GM21423 (cell line): Measurements from ENCODE around the gene IL4R.
"Not testable (repeated sequence)": the region's sequence is repeated elsewhere in the genome, so short reads cannot be mapped to it uniquely, and the experiment has no call there.

ENCODE experiments used
- ATAC-seq: cut with Tn5 transposase; IDR thresholded peaks from one replicate; pipeline ENCODE4 v1.9.1; 2021; ENCODE audit warnings: mild to moderate bottlenecking, moderate library complexity; ENCODE audit not compliant: unreplicated experiment

The IL4R gene

DNA sequence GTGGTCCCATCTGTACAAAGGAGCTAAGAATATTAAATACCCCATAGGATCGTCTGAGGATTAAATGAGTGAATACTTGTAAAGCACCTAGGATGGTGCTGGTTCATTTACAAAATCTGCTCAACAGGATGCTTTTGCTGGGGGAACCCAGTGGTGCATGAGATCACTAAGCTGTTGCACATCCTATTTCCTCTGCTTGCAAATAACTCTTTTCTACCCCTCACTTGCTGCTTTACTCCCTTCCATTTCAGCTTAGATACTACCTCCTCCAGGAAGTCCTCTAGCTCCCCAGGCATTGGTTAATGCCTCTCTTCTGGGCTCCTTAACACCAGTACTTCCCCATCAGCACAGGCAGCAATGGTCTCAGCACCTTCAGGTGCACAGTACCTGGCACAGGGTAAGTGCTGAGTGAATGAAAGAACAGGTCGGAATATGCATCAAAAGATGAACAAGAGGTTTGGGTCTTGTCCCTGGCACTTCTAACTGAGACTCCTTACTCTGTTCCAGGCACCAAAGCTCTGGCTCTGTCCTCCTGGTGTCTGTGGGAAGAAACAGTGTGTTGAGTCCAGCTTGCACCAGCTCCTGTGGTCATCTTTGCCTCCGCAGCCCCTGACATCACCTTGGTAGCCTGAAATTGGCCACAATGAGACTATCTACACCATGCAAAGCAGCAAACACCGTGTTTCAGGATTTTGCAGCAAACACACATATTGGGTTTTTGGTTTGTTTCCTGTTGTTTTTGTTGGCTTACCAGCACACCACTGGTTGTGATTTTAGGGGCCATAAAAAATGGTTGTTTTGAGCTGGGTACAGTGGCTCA, 64.1 kb downstream of the IL4R start:
- ATAC-seq: no peak

DNA sequence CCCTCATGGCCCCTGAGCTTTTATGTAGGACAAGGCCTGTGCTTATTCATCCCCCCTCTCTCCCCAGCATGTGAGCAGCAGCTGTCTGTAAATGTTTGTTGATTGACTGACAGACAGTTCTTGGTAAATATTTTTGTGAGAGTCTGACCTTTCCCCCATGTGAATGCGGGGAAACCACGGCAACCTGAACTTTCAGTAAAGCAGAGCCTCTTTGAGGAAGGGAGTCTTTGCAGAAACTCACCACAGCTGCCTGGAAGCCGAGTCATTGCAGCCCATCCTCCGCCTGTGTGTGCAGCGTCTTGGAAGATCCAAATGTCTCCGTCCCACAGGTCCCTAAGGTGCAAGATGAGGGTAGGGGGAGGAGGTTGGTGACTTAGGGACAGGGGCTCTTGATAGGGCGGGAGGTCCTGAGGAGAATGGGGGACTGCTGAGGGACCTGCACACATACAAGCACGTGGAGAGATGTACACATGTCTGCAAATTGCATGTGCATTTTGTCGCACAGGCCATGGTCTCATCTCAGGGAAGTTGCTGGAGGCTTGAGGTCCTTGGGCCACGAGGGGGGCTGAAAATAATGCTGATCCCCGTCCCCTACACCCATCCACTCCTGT, 65.2 kb downstream of the IL4R start:
- no peak for ATAC-seq

DNA sequence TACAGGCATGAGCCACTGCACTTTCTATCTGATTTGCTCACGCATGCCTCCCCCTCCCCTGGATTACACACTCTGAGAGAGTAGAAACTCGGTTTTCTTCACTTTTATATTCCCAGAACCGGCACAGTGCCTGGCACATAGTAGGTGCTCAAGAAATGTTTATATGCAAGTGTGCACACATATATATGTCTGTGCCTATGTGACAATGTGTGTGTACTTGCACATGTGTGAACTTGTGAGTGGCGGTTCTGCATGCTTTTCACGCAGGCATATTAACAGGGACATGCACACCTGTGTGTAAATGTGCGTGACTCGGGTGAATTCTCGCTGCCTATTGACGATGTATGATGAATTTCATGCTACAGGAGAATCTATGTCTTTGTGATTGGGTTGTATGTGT, 66.1 kb downstream of the IL4R start:
- ATAC-seq: no peak

DNA sequence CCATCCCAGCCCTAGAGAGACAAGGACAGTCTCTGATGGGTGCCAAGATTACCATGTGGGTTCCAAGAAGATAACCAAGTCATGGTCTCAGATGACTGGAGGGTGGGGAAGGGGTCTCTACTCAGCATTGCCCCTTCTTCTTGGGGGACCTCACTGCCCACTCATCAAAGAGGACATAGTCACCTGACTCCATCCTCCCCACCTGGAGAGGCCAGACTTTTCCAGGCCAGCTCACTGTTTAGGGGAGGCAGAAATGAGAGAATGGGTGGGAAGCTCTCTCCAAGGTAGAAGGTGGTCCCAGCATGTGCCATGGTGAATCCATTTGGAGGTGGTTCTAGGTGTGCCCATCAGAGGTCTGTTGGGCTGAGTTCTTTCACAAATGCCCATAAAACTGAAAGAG, 67.5 kb downstream of the IL4R start:
- no peak for ATAC-seq

DNA sequence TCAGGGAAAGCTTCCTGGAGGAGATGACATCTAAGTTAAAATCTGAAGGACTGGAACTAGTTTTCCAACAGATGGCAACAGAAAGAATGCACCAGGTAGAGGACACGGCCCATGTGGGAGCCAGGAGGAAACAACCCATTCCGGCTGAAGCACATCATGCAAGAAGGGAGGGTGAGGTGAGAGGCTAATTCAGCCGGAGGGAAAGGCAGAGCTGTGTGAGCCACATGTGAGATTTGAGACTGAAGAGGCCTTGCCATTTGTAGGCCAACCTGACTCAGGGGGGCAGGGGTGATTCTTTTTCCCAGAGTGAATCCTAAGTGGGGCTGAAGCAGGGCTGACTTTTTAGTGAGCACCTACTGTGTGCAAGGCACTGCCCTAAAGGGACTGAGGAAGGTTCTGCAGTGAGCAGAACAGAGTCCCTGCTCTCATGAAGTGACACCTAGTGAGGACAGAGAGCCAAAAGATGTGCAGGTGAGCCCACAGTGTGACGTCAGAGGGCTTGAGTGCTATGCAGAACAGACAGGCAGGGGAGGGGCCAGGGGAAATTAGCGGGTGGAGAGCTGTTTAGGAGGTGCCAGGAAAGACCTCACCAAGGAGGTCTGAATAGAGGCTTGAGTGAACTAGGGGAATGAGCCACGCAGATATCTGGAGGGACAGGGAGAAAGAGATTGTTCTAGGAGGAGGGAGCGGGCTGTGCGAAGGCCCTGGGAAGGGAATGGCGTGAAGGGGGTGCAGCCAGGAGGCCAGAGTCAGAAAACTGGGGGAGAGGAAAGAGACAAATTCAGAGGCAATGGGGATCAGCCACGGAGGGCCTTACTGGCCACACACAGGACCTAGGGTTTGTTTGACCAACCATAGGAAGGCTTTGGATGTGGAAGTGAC, 68.4 kb downstream of the IL4R start:
- no peak for ATAC-seq

DNA sequence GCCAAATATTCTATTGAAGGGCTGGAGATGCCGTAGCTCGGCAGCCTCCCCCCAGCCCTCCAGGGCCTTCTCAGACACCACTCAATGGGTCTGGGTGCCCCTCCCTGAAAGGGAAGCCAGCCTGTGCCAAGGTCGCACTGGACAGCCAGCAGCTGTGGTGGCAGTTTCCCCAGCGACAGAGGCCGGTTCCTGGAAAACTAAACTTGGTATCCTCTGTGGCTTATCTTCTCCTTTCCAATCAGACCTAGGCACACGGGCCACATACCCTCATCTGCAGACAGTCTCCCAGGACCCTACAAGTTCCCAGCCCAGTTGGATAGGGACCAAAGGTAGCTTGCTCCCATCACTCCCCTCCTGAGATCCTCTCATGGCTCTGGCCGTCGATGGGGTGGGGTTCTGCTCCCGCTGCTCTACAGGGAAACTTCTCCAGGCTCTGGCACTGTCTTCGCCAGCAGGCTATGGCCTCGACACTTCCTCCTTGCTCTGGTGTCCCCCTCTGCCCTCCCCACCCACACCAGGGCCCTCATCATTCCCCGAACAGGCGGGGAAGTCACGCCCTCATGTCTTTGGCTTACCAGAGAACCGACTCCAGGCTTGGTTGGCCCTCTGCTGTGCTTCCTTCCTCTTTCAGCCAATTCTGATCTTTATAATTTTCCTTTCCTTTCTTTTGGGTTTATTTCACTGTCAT, 69.9 kb downstream of the IL4R start:
- no peak for ATAC-seq

DNA sequence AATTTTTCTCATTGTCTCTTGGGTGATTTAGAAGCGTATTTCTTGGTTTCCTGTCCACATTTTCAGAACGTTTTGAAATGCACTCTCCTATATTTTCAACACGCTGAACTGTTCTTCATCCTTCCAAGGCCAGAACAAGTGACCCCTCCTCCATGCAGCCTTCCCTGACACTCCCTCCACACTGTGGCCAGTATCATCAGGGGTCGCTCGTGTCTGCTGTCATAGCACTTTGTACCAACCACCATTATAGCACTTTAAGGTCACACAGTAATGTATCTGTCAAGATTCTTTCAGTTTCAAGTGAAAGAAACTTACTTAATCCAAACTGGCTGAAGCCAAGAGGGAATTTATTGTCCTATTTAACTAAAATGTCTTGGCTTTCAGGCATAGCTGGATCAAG, 70.7 kb downstream of the IL4R start:
- ATAC-seq: no peak

DNA sequence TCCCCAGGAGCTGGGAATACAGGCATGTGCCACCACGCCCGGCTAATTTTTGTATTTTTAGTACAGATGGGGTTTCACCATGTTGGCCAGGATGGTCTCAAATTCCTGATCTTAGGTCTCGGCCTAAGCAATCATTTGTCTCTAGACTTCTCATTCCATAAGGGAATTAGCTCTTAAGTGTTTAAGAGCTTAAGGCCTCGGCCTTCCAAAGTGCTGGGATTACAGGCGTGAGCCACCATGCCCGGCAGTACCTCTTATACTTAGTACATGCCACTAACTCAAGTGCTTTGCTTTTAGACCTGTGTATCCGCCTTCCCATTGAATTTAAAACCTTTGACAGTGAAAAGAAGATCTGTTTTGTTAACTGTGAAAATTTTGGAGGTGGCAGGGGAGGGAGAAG, 71.6 kb downstream of the IL4R start:
- no peak for ATAC-seq

DNA sequence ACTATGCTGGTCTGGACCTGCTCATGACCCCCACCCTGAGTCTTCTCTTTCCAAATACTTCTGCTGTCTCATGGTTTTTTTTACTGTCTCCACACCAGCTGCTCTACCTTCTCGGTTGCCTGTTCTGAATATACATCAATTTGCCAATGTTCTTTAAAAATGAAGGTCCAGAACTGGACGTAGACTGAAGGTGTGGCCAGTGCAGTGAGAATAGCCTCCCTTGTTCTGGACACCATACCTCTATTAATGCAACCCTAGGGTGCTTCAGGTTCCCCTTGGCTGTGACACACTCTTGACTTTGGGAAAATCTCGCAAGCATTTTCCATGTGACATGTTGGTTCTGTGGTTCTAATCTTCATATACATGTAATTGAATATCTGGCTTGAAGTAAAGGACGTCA, 72.9 kb downstream of the IL4R start:
- ATAC-seq: no peak

DNA sequence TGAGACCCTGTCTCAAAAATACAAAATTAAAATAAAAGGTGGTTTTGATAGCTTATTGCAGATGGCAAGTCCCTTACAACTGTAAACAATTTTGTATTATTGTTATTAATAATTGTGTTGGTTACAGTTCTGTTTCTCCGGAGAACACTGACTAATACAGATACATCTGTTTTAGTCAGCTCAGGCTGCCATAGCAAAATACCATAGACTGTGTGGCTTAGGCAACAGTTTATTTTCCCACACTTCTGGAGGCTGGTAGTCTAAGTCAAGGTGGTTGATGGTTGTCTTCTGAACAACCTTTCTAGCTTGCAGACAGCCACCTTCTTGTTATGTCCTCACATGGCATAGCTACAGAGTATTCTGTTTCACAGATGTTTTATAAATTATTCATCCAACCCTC, 74.0 kb downstream of the IL4R start:
- peak; percentile 58 for ATAC-seq

DNA sequence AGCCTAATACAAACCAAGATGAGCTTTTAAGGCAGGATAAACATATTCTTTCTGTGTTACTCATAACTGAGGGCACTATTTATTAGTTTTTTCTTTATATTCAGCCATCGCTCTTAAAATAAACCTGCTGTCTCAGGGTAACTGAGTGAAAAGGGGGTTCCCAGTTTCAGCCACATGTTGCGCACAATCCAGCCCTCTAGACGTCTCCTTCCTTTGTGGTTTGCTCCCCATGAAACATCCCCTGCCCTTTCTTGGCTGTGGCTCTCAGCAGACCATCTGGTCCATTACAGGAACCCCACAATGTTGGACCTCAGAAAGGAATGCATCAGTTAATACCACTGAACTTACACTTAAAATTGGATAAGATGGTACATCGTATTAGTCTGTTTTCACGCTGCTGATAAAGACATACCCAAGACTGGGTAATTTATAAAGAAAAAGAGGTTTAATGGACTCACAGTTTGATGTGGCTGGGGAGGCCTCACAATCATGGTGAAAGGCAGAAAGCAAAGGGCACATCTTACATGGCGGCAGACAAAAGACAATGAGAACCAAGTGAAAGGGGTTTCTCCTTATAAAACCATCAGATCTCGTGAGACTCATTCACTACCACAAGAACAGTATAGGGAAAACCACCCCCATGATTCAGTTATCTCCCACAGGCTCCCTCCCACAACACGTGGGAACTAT, 75.6 kb downstream of the IL4R start:
- peak; percentile 44 for ATAC-seq

DNA sequence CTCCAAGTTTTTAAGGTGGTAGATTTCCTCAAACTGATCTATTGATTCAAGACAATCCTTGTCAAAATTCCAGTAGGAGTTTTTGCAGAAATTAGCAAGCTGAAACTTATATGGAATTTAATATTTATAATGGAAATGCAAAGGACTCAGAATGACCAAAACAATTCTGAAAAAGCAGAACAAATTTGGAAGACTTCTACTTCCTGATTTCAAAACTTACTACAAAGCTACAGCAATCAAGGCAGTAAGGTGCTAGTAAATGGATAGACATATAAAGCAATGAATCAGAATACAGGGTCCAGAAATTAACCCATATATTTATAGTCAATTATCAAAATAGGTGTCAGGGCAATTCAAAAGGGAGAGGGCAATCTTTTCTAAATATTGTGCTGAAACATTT, 76.4 kb downstream of the IL4R start:
- no peak for ATAC-seq

DNA sequence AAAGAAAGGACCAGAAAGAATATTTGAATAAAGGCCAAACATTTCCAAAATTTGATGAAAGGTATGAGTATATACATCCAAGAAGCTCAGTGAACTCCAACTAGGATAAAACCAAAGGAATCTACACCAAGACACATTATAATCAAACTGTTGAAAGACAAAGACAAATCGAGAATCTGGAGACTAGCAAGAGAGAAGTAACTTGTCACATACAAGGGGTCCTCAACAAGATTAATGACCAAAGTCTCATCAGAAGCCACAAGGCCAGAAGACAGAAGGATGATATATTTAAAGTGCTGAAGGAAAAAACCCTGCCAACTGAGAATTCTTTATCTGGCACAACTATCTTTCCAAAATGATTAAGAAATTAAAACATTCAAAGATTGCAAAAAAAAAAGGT, 78.9 kb downstream of the IL4R start:
- no peak for ATAC-seq

DNA sequence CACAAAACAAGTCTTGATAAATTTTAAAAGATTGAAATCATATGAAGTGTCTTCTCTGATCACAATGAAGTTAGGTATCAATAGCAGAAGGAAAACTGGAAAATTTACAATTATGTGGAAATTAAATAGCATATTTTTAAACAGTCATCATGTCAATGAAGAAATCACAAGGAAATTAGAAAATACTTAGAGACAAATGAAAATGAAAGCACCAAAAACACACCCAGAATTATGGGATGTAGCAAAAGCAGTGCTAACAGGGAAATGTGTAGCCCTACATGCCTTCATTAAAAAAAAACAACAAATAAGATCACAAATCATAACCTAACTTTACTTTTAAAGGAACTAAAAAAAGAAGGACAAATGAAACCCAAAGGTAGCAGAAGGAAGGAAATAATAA, 80.7 kb downstream of the IL4R start:
- no peak for ATAC-seq

DNA sequence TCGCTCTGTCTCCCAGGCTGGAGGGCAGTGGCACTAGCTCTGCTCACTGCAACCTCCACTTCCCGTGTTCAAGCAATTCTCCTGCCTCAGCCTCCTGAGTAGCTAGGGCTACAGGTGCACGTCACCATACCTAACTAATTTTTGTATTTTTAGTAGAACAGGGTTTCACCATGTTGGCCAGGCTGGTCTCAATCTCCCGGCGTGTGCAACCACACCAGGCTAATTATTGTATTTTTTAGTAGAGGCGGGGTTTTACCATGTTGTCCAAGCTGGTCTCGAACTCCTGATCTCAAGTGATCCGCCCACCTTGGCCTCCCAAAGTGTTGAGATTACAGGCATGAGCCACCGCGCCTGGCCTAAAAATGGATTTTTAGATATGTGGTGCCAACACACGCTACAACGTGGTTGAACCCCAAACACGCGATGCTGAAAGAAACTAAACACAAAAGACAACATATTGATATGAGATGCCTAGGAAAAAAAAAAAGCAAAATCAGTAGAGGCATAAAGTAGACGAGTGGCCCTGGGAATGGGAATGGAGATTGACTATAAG, 84.6 kb downstream of the IL4R start:
- not testable (repeated sequence) for ATAC-seq

DNA sequence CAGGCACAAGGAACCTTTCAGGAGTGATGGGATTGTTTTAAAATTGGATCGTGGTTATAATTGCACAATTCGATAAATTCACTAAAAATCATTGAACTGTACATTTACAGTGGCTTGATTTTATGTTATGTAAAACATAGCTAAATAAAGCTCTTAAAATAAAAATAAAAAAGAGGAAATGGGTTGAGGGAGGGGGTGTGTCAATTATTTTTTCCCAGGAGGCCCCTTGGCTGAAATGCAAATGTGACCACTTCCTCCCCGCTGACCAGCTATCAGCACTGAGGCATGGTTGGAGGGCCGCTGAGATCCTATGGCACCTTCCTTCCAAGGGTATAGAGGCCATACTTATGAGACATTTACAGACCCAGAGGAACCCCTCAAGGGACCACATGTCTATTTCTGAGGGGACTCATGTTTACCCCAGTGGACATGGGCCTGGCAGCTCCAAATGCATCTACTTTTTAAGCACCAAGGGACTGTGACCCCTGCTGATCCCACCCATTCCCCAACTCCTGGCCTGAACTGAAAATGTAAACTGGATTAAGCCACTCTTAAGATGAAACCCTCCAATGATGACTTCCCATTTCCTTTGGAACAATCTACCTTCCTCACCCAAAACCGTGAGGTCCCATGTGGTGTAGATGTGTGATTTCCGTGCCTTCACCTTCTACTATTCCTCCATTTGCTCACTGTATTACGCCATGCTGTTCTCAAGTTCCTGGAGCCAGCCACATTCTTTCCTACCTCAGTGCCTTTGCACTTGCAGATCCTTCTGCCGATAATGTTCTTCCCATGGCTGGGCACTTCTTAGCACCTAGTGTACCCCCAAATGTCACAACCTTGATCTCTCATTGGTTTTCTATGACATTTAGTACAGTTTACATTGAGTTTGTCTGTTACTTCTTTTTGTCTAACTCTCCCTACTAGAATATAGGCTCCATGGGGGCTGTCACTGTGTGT, 85.4 kb downstream of the IL4R start:
- no peak for ATAC-seq

DNA sequence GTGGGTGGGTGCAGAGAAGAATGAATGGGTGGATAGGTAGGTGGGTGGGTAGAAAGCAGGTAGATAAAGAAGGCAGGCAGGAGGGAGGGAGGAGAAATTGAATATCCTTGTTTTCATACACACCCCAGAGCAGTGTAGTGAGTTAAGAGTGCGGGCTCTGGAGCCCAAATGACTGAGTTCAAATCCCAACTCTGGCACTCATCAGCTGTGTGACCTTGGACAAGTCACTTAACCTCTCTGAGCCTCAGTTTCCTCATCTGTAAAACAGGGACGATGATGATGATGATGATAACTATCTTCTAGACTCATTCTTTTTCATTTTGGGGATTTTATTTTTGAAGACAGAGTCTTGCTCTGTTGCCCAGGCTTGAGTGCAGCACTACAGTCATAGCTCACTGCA, 86.2 kb downstream of the IL4R start:
- no peak for ATAC-seq

DNA sequence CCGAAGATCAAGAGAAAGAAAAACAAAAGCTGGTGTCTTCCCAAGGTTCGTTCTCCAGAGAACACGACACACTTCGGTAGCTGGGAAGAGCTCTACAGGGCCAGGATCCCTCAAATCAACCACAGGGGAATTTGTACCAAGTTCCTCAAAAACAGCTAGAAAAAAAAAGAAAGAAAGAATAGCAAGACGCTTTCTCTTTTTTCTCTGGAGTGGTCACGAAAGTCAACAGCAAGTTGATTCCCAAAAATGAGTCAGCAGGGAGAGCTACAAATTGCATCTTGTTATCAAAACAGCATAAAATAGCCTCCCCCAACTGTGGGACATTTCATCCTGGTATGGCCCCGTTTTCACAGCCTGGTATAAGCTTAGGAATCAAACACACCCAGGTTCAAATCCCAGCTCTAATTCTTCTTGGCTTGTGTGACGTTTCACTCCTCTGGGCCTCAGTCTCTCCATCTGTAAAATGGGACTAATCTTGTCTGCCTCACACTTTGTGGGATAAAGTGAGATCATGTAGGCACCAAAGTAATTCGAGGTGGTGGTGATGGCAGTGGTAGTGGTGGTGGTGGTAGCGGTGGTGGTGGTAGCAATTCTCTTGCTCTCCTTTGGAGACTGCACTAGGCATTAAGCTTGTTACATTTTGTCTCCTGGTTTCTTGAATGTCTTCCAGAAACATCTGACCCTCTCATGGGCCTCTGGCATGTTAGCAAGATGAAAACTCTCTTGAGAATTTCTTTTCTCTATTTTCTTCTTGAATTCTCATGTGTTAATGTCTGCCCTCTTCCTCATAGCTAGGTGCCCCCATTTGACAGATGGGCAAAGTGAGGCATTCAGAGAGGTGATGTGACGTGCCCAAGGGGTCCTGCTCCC, 87.2 kb downstream of the IL4R start:
- ATAC-seq: no peak
